ENCODE results near the gene RFTN1. TPM values are rescaled to one million over a fixed set of nuclear protein-coding genes. Genes with fewer than 3 reads are reported as not detected.

The RFTN1 gene
- total RNA-seq, result 21.4 and 22.9 TPM in 2 replicates

GRCh38 chr3:16513141-16514020 lies at the start of gene RFTN1:
Gene RFTN1, minus strand, starts transcription at chr3:16513699. Its CDS starts 19,830 bp downstream, at chr3:16493869.
- peak; percentile 53 to 73 for DNase-seq (ENCODE audit: low read depth in 2 of 2)

GRCh38 chr3:16559653-16560365 lies 46.3 kb upstream of the RFTN1 start:
- DNase-seq (ENCODE audit: low read depth in 2 of 2), result no peak

GRCh38 chr3:16554126-16554525 lies 40.6 kb upstream of the RFTN1 start:
- DNase-seq (ENCODE audit: low read depth in 2 of 2), result no peak

GRCh38 chr3:16552757-16553156 lies 39.3 kb upstream of the RFTN1 start:
- DNase-seq (ENCODE audit: low read depth in 2 of 2), result no peak

- DNase-seq (ENCODE audit: low read depth in 2 of 2), result no peak
Observed at GRCh38 chr3:16551342-16551976, 38.0 kb upstream of the RFTN1 start.

GRCh38 chr3:16550676-16551341 lies 37.3 kb upstream of the RFTN1 start:
- DNase-seq (ENCODE audit: low read depth in 2 of 2), result peak; percentile 84 to 89

GRCh38 chr3:16550305-16550675 lies 36.8 kb upstream of the RFTN1 start:
- peak; percentile 44 to 58 for DNase-seq (ENCODE audit: low read depth in 2 of 2)

GRCh38 chr3:16548721-16549120 lies 35.2 kb upstream of the RFTN1 start:
- peak in 1 of 2 donors; percentile 33 for DNase-seq (ENCODE audit: low read depth in 2 of 2)

- no peak for DNase-seq (ENCODE audit: low read depth in 2 of 2)
Observed at GRCh38 chr3:16547561-16548357, 34.3 kb upstream of the RFTN1 start.

GRCh38 chr3:16546186-16547010 lies 32.9 kb upstream of the RFTN1 start:
- DNase-seq (ENCODE audit: low read depth in 2 of 2), result no peak

GRCh38 chr3:16545413-16546185 lies 32.1 kb upstream of the RFTN1 start:
- DNase-seq (ENCODE audit: low read depth in 2 of 2), result no peak

GRCh38 chr3:16543242-16543864 lies 29.9 kb upstream of the RFTN1 start:
- DNase-seq (ENCODE audit: low read depth in 2 of 2), result no peak

GRCh38 chr3:16538507-16538906 lies 25.0 kb upstream of the RFTN1 start:
- DNase-seq (ENCODE audit: low read depth in 2 of 2), result no peak

GRCh38 chr3:16536996-16537395 lies 23.5 kb upstream of the RFTN1 start:
- DNase-seq (ENCODE audit: low read depth in 2 of 2), result no peak

- no peak for DNase-seq (ENCODE audit: low read depth in 2 of 2)
Observed at GRCh38 chr3:16536344-16536663, 22.8 kb upstream of the RFTN1 start.

- DNase-seq (ENCODE audit: low read depth in 2 of 2), result no peak
Observed at GRCh38 chr3:16534640-16535262, 21.3 kb upstream of the RFTN1 start.

GRCh38 chr3:16533928-16534574 lies 20.6 kb upstream of the RFTN1 start:
- DNase-seq (ENCODE audit: low read depth in 2 of 2), result no peak

- peak in 1 of 2 donors; percentile 29 for DNase-seq (ENCODE audit: low read depth in 2 of 2)
Observed at GRCh38 chr3:16529264-16529663, 15.8 kb upstream of the RFTN1 start.
